B cell (primary cell): ENCODE data around the gene HS3ST3B1. TPM values are rescaled to one million over a fixed set of nuclear protein-coding genes. Genes with fewer than 3 reads are reported as not detected.

ENCODE experiments used
- ATAC-seq: fragments of 200-7000 bp; cut with Tn5 transposase; one replicate; pipeline ENCODE4 v1.10.0; 2021; ENCODE audit warnings: low read depth, mild to moderate bottlenecking, moderate number of reproducible peaks, moderate library complexity
- CTCF ChIA-PET: fragments of 350-600 bp; sonication (Branson Sonifier 250); formaldehyde crosslinking; loops from one replicate; lab custom pipeline; 2021; ENCODE audit warnings: antibody characterized with exemption, inconsistent platforms; lab: Charles Lee
- POLR2A ChIA-PET: fragments of 350-600 bp; sonication (Branson Sonifier 250); formaldehyde crosslinking; loops from one replicate; lab custom pipeline; 2021; ENCODE audit warnings: antibody characterized with exemption; lab: Charles Lee
- DNase-seq: peaks from one replicate; pipeline ENCODE4 v3.0.0; 2013
- H2AFZ ChIP-seq: 2 replicates; pipeline ENCODE4 v1.6.1; 2012; ENCODE audit warnings: mild to moderate bottlenecking, low read depth, low read length; ENCODE audit not compliant: insufficient read depth, poor library complexity, severe bottlenecking
- H3K27ac ChIP-seq, 2 donors: 1 replicate in 1 of 2; 2 replicates in 1 of 2; pipeline ENCODE4 v1.5.1; 2012 to 2013; ENCODE audit warnings: low read length in 2 of 2, mild to moderate bottlenecking in 2 of 2, moderate library complexity in 1 of 2
- H3K27me3 ChIP-seq, 4 experiments: fragments of 200-600 bp in 1 of 4; sonication (generic) in 1 of 4; replicated peaks in 1 of 4; 1 replicate in 2 of 4; 2 replicates in 2 of 4; pipeline versions ENCODE4 v1.6.1 to v1.7.0; 2013 to 2016; ENCODE audit warnings: low read length in 3 of 4, mild to moderate bottlenecking in 2 of 4, mixed read lengths in 1 of 4, moderate library complexity in 1 of 4; ENCODE audit not compliant: insufficient read depth in 4 of 4, control insufficient read depth in 3 of 4; ENCODE audit errors: control extremely low read depth in 1 of 4
- H3K36me3 ChIP-seq, 2 experiments: replicated peaks in 1 of 2; 1 replicate in 1 of 2; 2 replicates in 1 of 2; pipeline versions ENCODE4 v1.6.1 to v1.7.1; 2013; ENCODE audit warnings: low read length in 1 of 2; ENCODE audit not compliant: insufficient read depth in 2 of 2, control insufficient read depth in 1 of 2; ENCODE audit errors: control extremely low read depth in 1 of 2, extremely low read depth in 1 of 2
- H3K4me1 ChIP-seq, 2 donors: fragments of 200-600 bp in 1 of 2; sonication (generic) in 1 of 2; 1 replicate in 1 of 2; 2 replicates in 1 of 2; pipeline versions ENCODE4 v1.5.1 to v1.6.1; 2013 to 2017; ENCODE audit warnings: low read length in 2 of 2; ENCODE audit not compliant: control insufficient read depth in 2 of 2, insufficient read depth in 2 of 2
- H3K4me2 ChIP-seq: replicated peaks from 2 replicates; pipeline ENCODE3; 2012; ENCODE audit warnings: mild to moderate bottlenecking, low read depth, low read length; ENCODE audit not compliant: poor library complexity, severe bottlenecking
- H3K4me3 ChIP-seq, 5 experiments: fragments of 200-600 bp in 1 of 5; sonication (generic) in 1 of 5; 1 replicate in 3 of 5; 2 replicates in 2 of 5; pipeline versions ENCODE4 v1.5.1 to v1.7.0; 2011 to 2016; ENCODE audit warnings: low read length in 4 of 5, mild to moderate bottlenecking in 4 of 5, low read depth in 2 of 5, control low read depth in 1 of 5, moderate library complexity in 1 of 5; ENCODE audit not compliant: insufficient read depth in 1 of 5; ENCODE audit errors: control extremely low read depth in 1 of 5, extremely low read depth in 1 of 5
- H3K79me2 ChIP-seq: fragments of 200-600 bp; sonication (generic); one replicate; pipeline ENCODE4 v1.6.0; 2016; ENCODE audit warnings: low read length; ENCODE audit not compliant: control insufficient read depth, insufficient read depth
- H3K9ac ChIP-seq: fragments of 200-600 bp; sonication (generic); 2 replicates; pipeline ENCODE4 v1.6.1; 2017; ENCODE audit warnings: mild to moderate bottlenecking, low read length, moderate library complexity
- H3K9me3 ChIP-seq, 3 donors: one replicate each; pipeline versions ENCODE4 v1.6.1 to v1.7.1; 2013; ENCODE audit warnings: low read length in 2 of 3; ENCODE audit not compliant: control insufficient read depth in 2 of 3, insufficient read depth in 1 of 3; ENCODE audit errors: control extremely low read depth in 1 of 3
- H4K20me1 ChIP-seq: 2 replicates; pipeline ENCODE4 v1.6.0; 2012; ENCODE audit warnings: mild to moderate bottlenecking, low read length; ENCODE audit not compliant: insufficient read depth, control insufficient read depth, poor library complexity, severe bottlenecking
- H3K27ac Mint-ChIP-seq: one replicate; pipeline ENCODE4 v1.8.0; 2021; ENCODE audit warnings: mixed read lengths
- H3K27me3 Mint-ChIP-seq: one replicate; pipeline ENCODE4 v1.8.0; 2021; ENCODE audit warnings: mixed read lengths
- H3K4me1 Mint-ChIP-seq: one replicate; pipeline ENCODE4 v1.8.0; 2021; ENCODE audit warnings: mixed read lengths
- H3K4me3 Mint-ChIP-seq: one replicate; pipeline ENCODE4 v1.8.0; 2021; ENCODE audit warnings: mixed read lengths
- H3K9me3 Mint-ChIP-seq: one replicate; pipeline ENCODE4 v1.8.0; 2022; ENCODE audit warnings: mixed read lengths; ENCODE audit not compliant: insufficient read depth
- CTCF ChIP-seq: fragments of 200-600 bp; IDR thresholded peaks from one replicate; pipeline ENCODE4 v1.8.0; 2022; ENCODE audit warnings: antibody characterized with exemption, mild to moderate bottlenecking
- EZH2 ChIP-seq: IDR thresholded peaks from 2 replicates; pipeline ENCODE4 v1.6.1; 2012; ENCODE audit warnings: borderline replicate concordance, low read depth, mild to moderate bottlenecking, moderate library complexity, low read length; ENCODE audit not compliant: insufficient read depth, poor library complexity, severe bottlenecking
- WGBS: methylation state at CpG from one replicate; pipeline ENCODE4 v1.1.5; 2013; ENCODE audit warnings: missing lambda C conversion rate; ENCODE audit not compliant: insufficient coverage; 5-methylcytosine and 5-hydroxymethylcytosine counted together
- intact Hi-C: fragments of 100-400 bp; cut with micrococcal nuclease; formaldehyde crosslinking; loops from one replicate; pipeline ENCODE4 v1.10.0; 2022
- polyA plus RNA-seq: library from polyadenylated mRNA; depleted of rRNA; stranded (reverse); fragments of >200 nt; gene quantifications from 2 replicates; pipeline ENCODE4 v1.2.3, GENCODE V29; 2012
- total RNA-seq, 2 donors: library from RNA; stranded (reverse); fragments of 120-200 nt in 1 of 2; gene quantifications; 1 replicate in 1 of 2; 2 replicates in 1 of 2; pipeline versions ENCODE4 v1.2.3 to v1.2.4, GENCODE V29; 2013 to 2022

Gene HS3ST3B1
- total and polyA plus RNA-seq, 2 donors (not counting 1 experiment from before 2014, with no cell fraction given): 0.75 to 8.4 TPM

DNA sequence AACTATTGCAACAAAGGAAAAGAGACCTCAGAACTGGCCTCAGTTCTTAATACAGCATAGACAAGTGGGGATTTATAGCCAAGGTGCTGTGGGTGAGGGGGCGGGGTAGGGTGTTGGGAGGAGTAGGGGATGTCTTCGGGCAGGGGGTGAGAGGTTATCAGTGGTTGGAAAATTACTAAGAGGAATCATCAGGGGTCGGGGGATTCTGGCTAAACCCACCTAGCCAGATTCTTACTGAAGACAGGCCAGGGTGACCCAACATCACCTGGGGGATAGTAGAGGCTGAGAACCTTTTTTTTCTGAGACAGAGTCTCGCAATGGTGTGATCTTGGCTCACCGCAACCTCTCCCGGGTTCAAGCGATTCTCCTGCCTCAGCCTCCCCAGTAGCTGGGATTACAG lies 32.6 kb downstream of the HS3ST3B1 start:
- Mint-ChIP-seq H3K9me3 (no peaks in the 10 kb centered on the region), H3K4me1 (peaks cover 13% of the 10 kb centered on the region), H3K4me3 (no peak overlapping the region), H3K27ac (no peak overlapping the region), H3K27me3 (peaks cover 4% of the 10 kb centered on the region)
- no peak for TF ChIP-seq CTCF
- TF ChIP-seq EZH2: no peak
- ChIA-PET CTCF (no interaction called here), POLR2A (no interaction called here)
- Histone ChIP-seq H2AFZ (no peak overlapping the region), H3K79me2 (no peaks in the 10 kb centered on the region), H3K27me3 (peaks cover 0 to 3% (median 0%) of the 10 kb centered on the region in 4 experiments), H3K4me3 (no peak overlapping the region), H3K4me1 (no peaks in the 10 kb centered on the region), H3K4me2 (no peak overlapping the region), H3K36me3 (no peaks in the 10 kb centered on the region), H3K27ac (no peak overlapping the region), H4K20me1 (no peaks in the 10 kb centered on the region), H3K9ac (no peak overlapping the region), H3K9me3 (peaks cover 0 to 4% (median 0%) of the 10 kb centered on the region in 3 donors)
- no peak for DNase-seq
- no peak for ATAC-seq
- intact Hi-C loops: no loop called here
- WGBS: 100% methylated on average over 5 of the region's 7 CpGs

GRCh38 chr17:14334276-14334840 lies 33.5 kb downstream of the HS3ST3B1 start:
- peaks cover 0 to 4% (median 0%) of the 10 kb centered on the region in 3 donors for H3K9me3 ChIP-seq
- no peaks in the 10 kb centered on the region for H3K36me3 ChIP-seq
- no peak overlapping the region for H3K27ac ChIP-seq
- Mint-ChIP-seq H3K27ac (no peak overlapping the region), H3K27me3 (peaks cover 11% of the 10 kb centered on the region), H3K4me3 (no peak overlapping the region), H3K4me1 (peaks cover 13% of the 10 kb centered on the region), H3K9me3 (no peaks in the 10 kb centered on the region)
- no peaks in the 10 kb centered on the region for H4K20me1 ChIP-seq
- ATAC-seq: no peak
- no peak for TF ChIP-seq EZH2
- TF ChIP-seq CTCF: no peak
- no peak for DNase-seq
- no peak overlapping the region for H3K9ac ChIP-seq
- H3K4me3 ChIP-seq: no peak overlapping the region
- no peaks in the 10 kb centered on the region for H3K79me2 ChIP-seq
- WGBS: 100% methylated on average over 1 of the region's 3 CpGs
- CTCF ChIA-PET: no interaction called here
- H3K4me2 ChIP-seq: no peak overlapping the region
- intact Hi-C loops: no loop called here
- peaks cover 0 to 3% (median 0%) of the 10 kb centered on the region in 4 experiments for H3K27me3 ChIP-seq
- H2AFZ ChIP-seq: no peak overlapping the region
- POLR2A ChIA-PET: no interaction called here
- no peaks in the 10 kb centered on the region for H3K4me1 ChIP-seq
